ENCODE measurements around the gene EMX2. TPM values are rescaled to one million over a fixed set of nuclear protein-coding genes. Genes with fewer than 3 reads are reported as not detected.

Gene EMX2
- total RNA-seq, 2 donors from 2014 or later: not detected

DNA sequence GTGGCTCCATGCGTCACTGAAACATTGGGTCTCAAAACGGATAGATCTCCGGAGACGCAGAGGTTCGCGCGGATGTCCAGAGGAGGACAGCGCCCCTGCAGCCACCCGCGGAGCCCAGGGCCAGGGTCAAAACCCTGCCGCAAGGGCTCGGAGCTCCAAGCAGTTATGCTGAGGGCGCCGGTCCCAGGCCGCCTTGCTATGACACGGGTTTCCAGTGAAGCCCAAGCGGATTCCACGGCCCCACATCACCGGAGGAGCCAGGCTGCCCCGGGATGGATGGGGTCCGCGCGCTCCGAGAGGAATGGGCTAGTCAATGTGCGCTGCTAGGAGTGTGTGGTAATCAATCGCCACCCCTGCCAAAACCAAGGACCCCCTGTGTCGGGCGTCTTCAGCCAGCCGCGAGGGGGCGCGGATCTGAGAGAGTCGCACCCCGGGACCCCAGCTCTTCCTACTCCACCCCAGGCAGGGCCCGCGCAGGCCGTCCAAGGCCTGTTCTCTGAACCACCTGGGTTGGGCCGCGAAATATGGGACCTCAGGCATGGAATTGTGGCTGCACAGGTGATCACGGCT, 5.6 kb upstream of the EMX2 start:
- no peak for ATAC-seq
- TF ChIP-seq, protein P1, sequence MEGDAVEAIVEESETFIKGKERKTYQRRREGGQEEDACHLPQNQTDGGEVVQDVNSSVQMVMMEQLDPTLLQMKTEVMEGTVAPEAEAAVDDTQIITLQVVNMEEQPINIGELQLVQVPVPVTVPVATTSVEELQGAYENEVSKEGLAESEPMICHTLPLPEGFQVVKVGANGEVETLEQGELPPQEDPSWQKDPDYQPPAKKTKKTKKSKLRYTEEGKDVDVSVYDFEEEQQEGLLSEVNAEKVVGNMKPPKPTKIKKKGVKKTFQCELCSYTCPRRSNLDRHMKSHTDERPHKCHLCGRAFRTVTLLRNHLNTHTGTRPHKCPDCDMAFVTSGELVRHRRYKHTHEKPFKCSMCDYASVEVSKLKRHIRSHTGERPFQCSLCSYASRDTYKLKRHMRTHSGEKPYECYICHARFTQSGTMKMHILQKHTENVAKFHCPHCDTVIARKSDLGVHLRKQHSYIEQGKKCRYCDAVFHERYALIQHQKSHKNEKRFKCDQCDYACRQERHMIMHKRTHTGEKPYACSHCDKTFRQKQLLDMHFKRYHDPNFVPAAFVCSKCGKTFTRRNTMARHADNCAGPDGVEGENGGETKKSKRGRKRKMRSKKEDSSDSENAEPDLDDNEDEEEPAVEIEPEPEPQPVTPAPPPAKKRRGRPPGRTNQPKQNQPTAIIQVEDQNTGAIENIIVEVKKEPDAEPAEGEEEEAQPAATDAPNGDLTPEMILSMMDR (IDR thresholded peaks at IDR 0.05): no peak
- no peak for TF ChIP-seq POLR2A (IDR thresholded peaks at IDR 0.05)
- H3K36me3 ChIP-seq (replicated peaks in 1 of 2; ENCODE audit: insufficient read depth in 1 of 2, low read depth in 2 of 2): no peaks in the 10 kb centered on the region
- no peak overlapping the region for H3K4me3 ChIP-seq
- H3K27me3 ChIP-seq: peaks cover 4 to 56% of the 10 kb centered on the region in 2 donors
- peaks cover 52% of the 10 kb centered on the region for H3K4me1 ChIP-seq
- intact Hi-C loops (cut with DNase I): no loop called here
- no peak for DNase-seq
- H3K9me3 ChIP-seq: no peaks in the 10 kb centered on the region
- WGBS, 2 donors: 5 to 11% methylated on average over 5 to 40 of the region's 40 CpGs
- no peak overlapping the region for H3K27ac ChIP-seq

DNA sequence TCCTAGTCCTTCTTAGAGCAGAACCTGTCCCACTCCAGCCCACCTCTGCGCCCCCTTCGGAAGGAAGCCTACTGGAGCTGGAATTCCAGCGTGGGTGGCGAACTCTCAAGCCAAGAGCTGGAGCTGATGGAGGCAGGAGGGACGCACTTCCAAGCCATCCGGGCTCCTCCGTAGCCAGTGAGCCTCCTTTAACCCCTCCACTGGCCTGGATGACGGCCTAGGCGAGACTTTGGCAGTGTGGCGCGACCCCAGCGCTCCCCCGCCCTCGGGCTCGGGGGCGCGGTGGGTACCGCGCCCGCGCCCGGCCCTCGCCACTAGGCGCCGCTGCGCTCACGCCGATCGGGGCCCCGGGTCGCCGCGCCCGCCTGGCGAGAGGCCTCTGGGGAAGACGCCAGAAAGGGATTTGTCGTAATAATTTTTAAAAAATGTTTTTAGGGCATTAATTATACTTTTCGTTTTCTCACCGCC, 5.1 kb upstream of the EMX2 start:
- no peak overlapping the region for H3K4me3 ChIP-seq
- H3K27me3 ChIP-seq: peaks cover 7 to 61% of the 10 kb centered on the region in 2 donors
- intact Hi-C loops (cut with DNase I): no loop called here
- H3K9me3 ChIP-seq: no peaks in the 10 kb centered on the region
- no peaks in the 10 kb centered on the region for H3K36me3 ChIP-seq (replicated peaks in 1 of 2; ENCODE audit: insufficient read depth in 1 of 2, low read depth in 2 of 2)
- WGBS, 2 donors: 3 to 6% methylated on average over 13 to 39 of the region's 39 CpGs
- no peak for ATAC-seq
- peak in 1 of 4 donors; percentile 37 for DNase-seq
- no peak for TF ChIP-seq POLR2A (IDR thresholded peaks at IDR 0.05)
- TF ChIP-seq, protein P1 (IDR thresholded peaks at IDR 0.05): peak in 6 of 7 experiments; percentile 25 to 82 (median 72)
- H3K4me1 ChIP-seq: peaks cover 57% of the 10 kb centered on the region
- no peak overlapping the region for H3K27ac ChIP-seq

DNA sequence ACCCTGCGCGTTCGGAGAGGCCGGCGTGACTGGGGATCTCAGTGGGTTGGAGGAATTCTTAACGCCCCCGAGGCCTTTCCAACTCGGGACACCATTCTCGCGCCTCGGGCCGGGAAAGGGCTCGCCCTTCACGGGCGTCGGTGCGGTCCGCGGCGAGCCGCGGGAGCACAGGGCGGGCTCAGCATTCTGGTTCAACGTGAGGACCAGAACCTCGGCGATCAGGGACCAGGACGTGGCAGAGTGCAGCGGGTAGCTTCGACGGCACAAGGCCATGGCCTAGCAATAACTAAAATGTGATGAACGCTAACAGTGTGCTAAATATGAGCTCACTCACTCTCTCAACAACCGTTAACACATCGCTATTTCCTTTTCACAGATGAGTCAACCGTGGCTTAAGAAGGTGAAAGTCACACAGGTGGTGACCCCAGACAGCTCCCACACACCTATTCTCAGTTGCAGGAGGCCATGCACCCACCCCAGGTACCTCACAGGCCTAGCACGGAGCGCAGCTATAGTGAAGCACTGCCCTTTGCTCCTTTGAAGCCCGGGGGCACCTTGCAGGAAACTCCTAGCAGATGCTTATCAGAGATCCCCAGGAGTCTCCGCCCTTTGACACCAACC, 4.5 kb upstream of the EMX2 start:
- peaks cover 7 to 61% of the 10 kb centered on the region in 2 donors for H3K27me3 ChIP-seq
- WGBS, 2 donors: 21 to 27% methylated on average over 30 to 38 of the region's 38 CpGs
- no peak for DNase-seq
- TF ChIP-seq, protein P1 (IDR thresholded peaks at IDR 0.05): no peak
- TF ChIP-seq POLR2A (IDR thresholded peaks at IDR 0.05): no peak
- no peaks in the 10 kb centered on the region for H3K9me3 ChIP-seq
- H3K36me3 ChIP-seq (replicated peaks in 1 of 2; ENCODE audit: insufficient read depth in 1 of 2, low read depth in 2 of 2): no peaks in the 10 kb centered on the region
- intact Hi-C loops (cut with DNase I): no loop called here
- H3K4me1 ChIP-seq: peaks cover 54% of the 10 kb centered on the region
- H3K27ac ChIP-seq: no peak overlapping the region
- no peak overlapping the region for H3K4me3 ChIP-seq
- ATAC-seq: no peak

DNA sequence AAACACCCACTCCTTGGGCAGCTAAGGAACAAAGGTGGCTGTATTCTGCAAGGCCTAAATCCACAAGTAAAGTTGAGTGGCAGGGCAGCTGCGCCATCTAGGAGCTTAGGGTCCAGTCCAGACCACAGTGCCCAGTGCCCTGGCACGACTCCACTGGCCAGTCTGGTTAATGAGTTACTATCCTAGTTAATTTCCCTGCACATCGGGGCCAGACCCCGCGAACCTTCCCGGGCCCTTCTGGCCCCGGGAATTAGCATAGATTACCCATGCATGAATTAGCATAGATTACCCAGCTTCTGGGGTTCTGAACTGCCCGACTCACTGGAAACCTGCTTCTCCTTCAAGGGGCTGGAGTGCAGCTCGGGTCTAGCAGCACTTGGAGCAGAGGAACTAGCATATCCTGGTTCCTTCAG, 3.2 kb upstream of the EMX2 start:
- H3K4me1 ChIP-seq: peaks cover 59% of the 10 kb centered on the region
- WGBS, 2 donors: 21 to 48% methylated on average over 2 to 9 of the region's 9 CpGs
- no peak for ATAC-seq
- no peak overlapping the region for H3K27ac ChIP-seq
- H3K9me3 ChIP-seq: no peaks in the 10 kb centered on the region
- peak in 1 of 4 donors; percentile 28 for DNase-seq
- TF ChIP-seq, protein P1 (IDR thresholded peaks at IDR 0.05): no peak
- TF ChIP-seq POLR2A (IDR thresholded peaks at IDR 0.05): no peak
- no peak overlapping the region for H3K4me3 ChIP-seq
- intact Hi-C loops (cut with DNase I): no loop called here
- H3K27me3 ChIP-seq: peaks cover 7 to 67% of the 10 kb centered on the region in 2 donors
- H3K36me3 ChIP-seq (replicated peaks in 1 of 2; ENCODE audit: insufficient read depth in 1 of 2, low read depth in 2 of 2): no peaks in the 10 kb centered on the region

Data from body of pancreas (tissue), 4 donors.